Measurements from ENCODE around the gene SASS6. TPM values are rescaled to one million over a fixed set of nuclear protein-coding genes. Genes with fewer than 3 reads are reported as not detected.
"Not testable (repeated sequence)": the region's sequence is repeated elsewhere in the genome, so short reads cannot be mapped to it uniquely, and the experiment has no call there.

Gene SASS6
- total and polyA plus RNA-seq, 8 donors: 0.87 to 6.1 (median 2.7) TPM

DNA sequence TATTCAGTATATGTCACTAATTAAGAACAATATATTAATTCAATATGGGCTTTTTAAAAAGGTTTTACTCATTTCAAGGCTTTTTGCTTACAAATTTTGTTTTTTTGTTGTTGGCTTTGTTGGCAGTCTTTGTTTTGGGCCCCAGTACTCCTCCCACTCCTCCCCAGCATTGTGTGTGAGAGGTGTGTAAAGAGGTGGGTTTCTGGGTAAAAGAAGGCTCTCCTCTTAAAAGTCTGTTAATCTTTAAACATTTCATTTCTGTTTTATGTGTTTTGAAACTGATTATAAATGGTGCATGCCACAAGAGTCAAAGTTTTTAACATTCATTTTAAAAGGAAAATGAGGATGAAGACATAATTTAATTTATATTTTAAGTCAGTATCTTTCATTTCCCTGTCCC is 79.6 kb downstream of the SASS6 start:
- H3K36me3 ChIP-seq: peaks cover 0 to 36% (median 29%) of the 10 kb centered on the region in 4 donors
- intact Hi-C loops (cut with DNase I; ENCODE audit: low total_unique reads): no loop called here
- H3K4me1 ChIP-seq: peaks cover 0 to 43% (median 16%) of the 10 kb centered on the region in 4 donors
- no peak overlapping the region for H3K4me3 ChIP-seq
- no peak overlapping the region for H3K27ac ChIP-seq
- H3K9me3 ChIP-seq: no peaks in the 10 kb centered on the region
- no peak for DNase-seq
- no peaks in the 10 kb centered on the region for H3K27me3 ChIP-seq
- no peak for TF ChIP-seq POLR2AphosphoS5 (IDR thresholded peaks at IDR 0.05)
- TF ChIP-seq, protein P1, sequence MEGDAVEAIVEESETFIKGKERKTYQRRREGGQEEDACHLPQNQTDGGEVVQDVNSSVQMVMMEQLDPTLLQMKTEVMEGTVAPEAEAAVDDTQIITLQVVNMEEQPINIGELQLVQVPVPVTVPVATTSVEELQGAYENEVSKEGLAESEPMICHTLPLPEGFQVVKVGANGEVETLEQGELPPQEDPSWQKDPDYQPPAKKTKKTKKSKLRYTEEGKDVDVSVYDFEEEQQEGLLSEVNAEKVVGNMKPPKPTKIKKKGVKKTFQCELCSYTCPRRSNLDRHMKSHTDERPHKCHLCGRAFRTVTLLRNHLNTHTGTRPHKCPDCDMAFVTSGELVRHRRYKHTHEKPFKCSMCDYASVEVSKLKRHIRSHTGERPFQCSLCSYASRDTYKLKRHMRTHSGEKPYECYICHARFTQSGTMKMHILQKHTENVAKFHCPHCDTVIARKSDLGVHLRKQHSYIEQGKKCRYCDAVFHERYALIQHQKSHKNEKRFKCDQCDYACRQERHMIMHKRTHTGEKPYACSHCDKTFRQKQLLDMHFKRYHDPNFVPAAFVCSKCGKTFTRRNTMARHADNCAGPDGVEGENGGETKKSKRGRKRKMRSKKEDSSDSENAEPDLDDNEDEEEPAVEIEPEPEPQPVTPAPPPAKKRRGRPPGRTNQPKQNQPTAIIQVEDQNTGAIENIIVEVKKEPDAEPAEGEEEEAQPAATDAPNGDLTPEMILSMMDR (IDR thresholded peaks at IDR 0.05): no peak
- TF ChIP-seq EP300 (IDR thresholded peaks at IDR 0.05): no peak
- no peak for TF ChIP-seq POLR2A (IDR thresholded peaks at IDR 0.05)

DNA sequence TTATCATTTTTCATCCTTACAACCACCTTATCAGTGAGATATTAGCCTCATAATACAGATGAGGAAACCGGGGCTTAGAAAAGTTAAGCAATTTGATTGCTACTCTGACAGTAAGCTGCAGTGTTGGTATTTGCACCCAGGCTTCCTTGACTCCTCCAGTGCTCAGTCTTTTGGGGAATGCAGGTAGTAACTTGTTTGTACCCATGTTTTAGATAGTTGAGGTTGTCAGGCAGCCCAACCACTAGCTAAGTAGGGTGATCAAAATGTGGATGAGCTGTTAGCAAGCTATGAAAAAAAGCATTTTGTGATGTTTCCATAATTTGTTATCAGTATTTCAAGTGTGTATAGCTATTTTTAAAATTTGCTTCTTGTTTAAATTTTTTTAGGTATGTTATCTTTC is 80.8 kb downstream of the SASS6 start:
- H3K27me3 ChIP-seq: no peaks in the 10 kb centered on the region
- intact Hi-C loops (cut with DNase I; ENCODE audit: low total_unique reads): no loop called here
- H3K4me1 ChIP-seq: peaks cover 4 to 48% (median 27%) of the 10 kb centered on the region in 4 donors
- H3K4me3 ChIP-seq: no peak overlapping the region
- 32 to 67% (median 58%) methylated on average over 1 of the region's 1 CpG for WGBS, 5 donors
- no peaks in the 10 kb centered on the region for H3K9me3 ChIP-seq
- TF ChIP-seq POLR2AphosphoS5 (IDR thresholded peaks at IDR 0.05): no peak
- TF ChIP-seq EP300 (IDR thresholded peaks at IDR 0.05): no peak
- TF ChIP-seq, protein P1 (IDR thresholded peaks at IDR 0.05): no peak
- TF ChIP-seq POLR2A (IDR thresholded peaks at IDR 0.05): no peak
- H3K36me3 ChIP-seq: peaks cover 0 to 25% (median 23%) of the 10 kb centered on the region in 4 donors
- H3K27ac ChIP-seq: no peak overlapping the region
- DNase-seq: no peak

DNA sequence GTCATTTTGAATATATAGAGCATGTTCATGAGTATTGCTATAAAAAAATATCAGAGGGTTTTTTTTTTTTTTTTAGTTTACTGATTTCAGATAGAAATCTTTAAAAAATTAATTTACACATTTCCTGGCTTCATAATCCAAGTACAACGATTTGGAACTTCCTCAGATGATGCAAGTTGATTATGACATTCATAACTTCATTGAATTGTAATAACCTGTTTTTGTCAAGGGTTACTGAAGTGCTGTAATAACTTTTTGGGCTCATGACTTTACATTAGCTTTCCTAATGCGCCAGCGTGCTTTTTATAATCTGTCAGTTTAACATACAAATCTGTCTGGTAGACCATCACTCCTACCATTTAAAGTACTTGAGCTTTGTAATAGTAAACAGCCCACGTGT is 81.3 kb downstream of the SASS6 start:
- Histone ChIP-seq H3K36me3 (peaks cover 0 to 22% (median 18%) of the 10 kb centered on the region in 4 donors), H3K4me3 (no peak overlapping the region), H3K9me3 (no peaks in the 10 kb centered on the region), H3K4me1 (peaks cover 4 to 53% (median 32%) of the 10 kb centered on the region in 4 donors), H3K27ac (no peak overlapping the region), H3K27me3 (no peaks in the 10 kb centered on the region)
- WGBS, 5 donors: 65 to 83% (median 74%) methylated on average over 4 of the region's 4 CpGs
- intact Hi-C loops (cut with DNase I; ENCODE audit: low total_unique reads): no loop called here
- DNase-seq: no peak
- TF ChIP-seq POLR2A (IDR thresholded peaks at IDR 0.05) (no peak), POLR2AphosphoS5 (IDR thresholded peaks at IDR 0.05) (no peak), EP300 (IDR thresholded peaks at IDR 0.05) (no peak)
- TF ChIP-seq, protein P1 (IDR thresholded peaks at IDR 0.05): no peak

DNA sequence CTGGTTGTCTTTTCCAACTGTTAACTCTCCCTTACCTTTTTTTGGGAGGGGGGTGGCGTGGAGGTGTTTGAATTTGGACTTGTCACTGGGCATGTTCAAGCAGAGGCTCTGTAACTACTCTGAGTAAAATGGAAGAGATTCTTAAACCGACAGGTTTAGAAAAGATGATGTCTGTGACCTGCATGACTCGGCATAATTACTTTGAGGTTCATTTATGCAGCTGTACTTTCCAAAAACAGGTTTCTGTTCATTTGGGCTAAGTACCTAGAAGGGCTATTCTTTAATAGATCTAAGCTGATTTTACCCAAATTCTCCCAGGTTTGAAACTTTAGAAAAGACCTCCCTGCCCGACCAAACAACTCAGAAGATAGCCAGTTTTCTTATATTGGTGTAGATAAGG is 82.6 kb downstream of the SASS6 start:
- no peaks in the 10 kb centered on the region for H3K27me3 ChIP-seq

DNA sequence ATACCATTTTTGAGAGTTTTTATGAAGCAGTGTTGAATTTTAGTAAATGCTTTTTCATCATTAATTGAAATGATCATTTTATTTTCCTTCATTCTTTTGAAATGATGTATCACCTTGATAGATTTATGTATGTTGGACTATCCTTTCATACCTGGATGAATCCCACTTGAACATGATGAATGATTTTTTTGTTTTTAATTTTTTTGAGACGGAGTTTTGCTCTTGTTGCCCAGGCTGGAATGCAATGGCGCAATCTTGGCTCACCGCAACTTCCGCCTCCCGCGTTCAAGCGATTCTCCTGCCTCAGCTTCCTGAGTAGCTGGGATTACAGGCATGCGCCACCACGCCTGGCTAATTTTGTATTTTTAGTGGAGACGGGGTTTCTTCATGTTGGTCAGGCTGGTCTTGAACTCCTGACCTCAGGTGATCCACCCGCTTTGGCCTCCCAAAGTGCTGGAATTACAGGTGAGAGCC is 85.5 kb downstream of the SASS6 start:
- H3K36me3 ChIP-seq: peaks cover 0 to 15% (median 6%) of the 10 kb centered on the region in 4 donors
- intact Hi-C loops (cut with DNase I; ENCODE audit: low total_unique reads); H3K4me3 ChIP-seq; DNase-seq; H3K27me3 ChIP-seq; H3K9me3 ChIP-seq: not testable (repeated sequence)
- peaks cover 6 to 73% (median 44%) of the 10 kb centered on the region in 4 donors for H3K4me1 ChIP-seq
- peak overlapping the region in 1 of 5 donors; percentile 19 for H3K27ac ChIP-seq
- 92 to 97% (median 96%) methylated on average over 11 of the region's 11 CpGs for whole genome bisulfite sequencing, 5 donors

More for the DNA sequence above, 82.6 kb downstream of the SASS6 start:
- H3K9me3 ChIP-seq: no peaks in the 10 kb centered on the region
- H3K4me1 ChIP-seq: peaks cover 4 to 57% (median 32%) of the 10 kb centered on the region in 4 donors
- WGBS, 5 donors: 80 to 89% (median 84%) methylated on average over 4 of the region's 4 CpGs
- TF ChIP-seq POLR2AphosphoS5 (IDR thresholded peaks at IDR 0.05) (no peak), POLR2A (IDR thresholded peaks at IDR 0.05) (no peak), EP300 (IDR thresholded peaks at IDR 0.05) (no peak)
- TF ChIP-seq, protein P1 (IDR thresholded peaks at IDR 0.05): no peak
- no peak for DNase-seq
- intact Hi-C loops (cut with DNase I; ENCODE audit: low total_unique reads): no loop called here
- H3K27ac ChIP-seq: no peak overlapping the region
- H3K4me3 ChIP-seq: no peak overlapping the region
- peaks cover 0 to 22% (median 11%) of the 10 kb centered on the region in 4 donors for H3K36me3 ChIP-seq

Measured in stomach (tissue), 9 donors.